Parathyroid adenoma (tissue), 2 donors: ENCODE measurements around the gene PYGB.

ENCODE experiments used
- H2AFZ ChIP-seq: fragments of 300-600 bp; sonication (generic); one replicate; pipeline ENCODE4 v1.7.0; 2017; ENCODE audit warnings: antibody characterized with exemption, mild to moderate bottlenecking
- H3K27ac ChIP-seq: fragments of 300-600 bp; sonication (generic); one replicate; pipeline ENCODE4 v1.7.0; 2017
- H3K27me3 ChIP-seq: fragments of 300-600 bp; sonication (generic); one replicate; pipeline ENCODE4 v1.7.0; 2017; ENCODE audit warnings: low read length; ENCODE audit not compliant: control insufficient read depth, insufficient read depth
- H3K36me3 ChIP-seq: fragments of 300-600 bp; sonication (generic); one replicate; pipeline ENCODE4 v1.7.0; 2017; ENCODE audit warnings: low read length; ENCODE audit not compliant: control insufficient read depth, insufficient read depth
- H3K4me1 ChIP-seq: fragments of 300-600 bp; sonication (generic); one replicate; pipeline ENCODE4 v1.7.0; 2017; ENCODE audit warnings: control low read depth
- H3K4me2 ChIP-seq: fragments of 300-600 bp; sonication (generic); one replicate; pipeline ENCODE4 v1.7.0; 2017; ENCODE audit warnings: low read length
- H3K4me3 ChIP-seq: fragments of 300-600 bp; sonication (generic); one replicate; pipeline ENCODE4 v1.7.0; 2017; ENCODE audit warnings: low read depth, low read length
- H3K79me2 ChIP-seq: fragments of 300-600 bp; sonication (generic); one replicate; pipeline ENCODE4 v1.7.0; 2017; ENCODE audit warnings: control low read depth
- H3K9ac ChIP-seq: fragments of 300-600 bp; sonication (generic); one replicate; pipeline ENCODE4 v1.7.0; 2017; ENCODE audit warnings: mild to moderate bottlenecking
- H3K9me3 ChIP-seq: fragments of 300-600 bp; sonication (generic); one replicate; pipeline ENCODE4 v1.7.0; 2017; ENCODE audit warnings: low read length; ENCODE audit not compliant: control insufficient read depth
- CTCF ChIP-seq: fragments of 300-600 bp; sonication (generic); IDR thresholded peaks from one replicate; pipeline ENCODE4 v1.7.0; 2017; ENCODE audit warnings: antibody characterized with exemption, mild to moderate bottlenecking
- donor health status: primary hyperparathyroidism.

Gene PYGB

GRCh38 chr20:25279403-25279802 is 31.5 kb downstream of the PYGB start:
- Histone ChIP-seq H3K9ac (peak overlapping the region; percentile 19), H3K9me3 (no peaks in the 10 kb centered on the region), H3K27me3 (no peaks in the 10 kb centered on the region), H2AFZ (peak overlapping the region; percentile 85), H3K4me1 (peaks cover 10% of the 10 kb centered on the region), H3K4me3 (no peak overlapping the region), H3K4me2 (no peak overlapping the region), H3K36me3 (no peaks in the 10 kb centered on the region), H3K79me2 (no peaks in the 10 kb centered on the region), H3K27ac (peak overlapping the region; percentile 93)
- no peak for TF ChIP-seq CTCF

GRCh38 chr20:25280051-25280573 is 32.2 kb downstream of the PYGB start:
- H3K36me3 ChIP-seq = no peaks in the 10 kb centered on the region
- no peak for TF ChIP-seq CTCF
- no peak overlapping the region for H3K9ac ChIP-seq
- H2AFZ ChIP-seq = peak overlapping the region; percentile 85
- H3K27ac ChIP-seq = peak overlapping the region; percentile 93
- H3K9me3 ChIP-seq = no peaks in the 10 kb centered on the region
- no peak overlapping the region for H3K4me2 ChIP-seq
- peaks cover 10% of the 10 kb centered on the region for H3K4me1 ChIP-seq
- no peaks in the 10 kb centered on the region for H3K27me3 ChIP-seq
- no peaks in the 10 kb centered on the region for H3K79me2 ChIP-seq
- no peak overlapping the region for H3K4me3 ChIP-seq

- no peak overlapping the region for H3K4me3 ChIP-seq
- H3K36me3 ChIP-seq = no peaks in the 10 kb centered on the region
- TF ChIP-seq CTCF = no peak
- peak overlapping the region; percentile 85 for H2AFZ ChIP-seq
- H3K4me1 ChIP-seq = peaks cover 10% of the 10 kb centered on the region
- H3K79me2 ChIP-seq = no peaks in the 10 kb centered on the region
- H3K4me2 ChIP-seq = no peak overlapping the region
- H3K27ac ChIP-seq = peak overlapping the region; percentile 93
- H3K27me3 ChIP-seq = no peaks in the 10 kb centered on the region
- H3K9ac ChIP-seq = no peak overlapping the region
- no peaks in the 10 kb centered on the region for H3K9me3 ChIP-seq
Observed at GRCh38 chr20:25280574-25281535, 33.0 kb downstream of the PYGB start.

GRCh38 chr20:25281541-25281991 is 33.7 kb downstream of the PYGB start:
- no peaks in the 10 kb centered on the region for H3K36me3 ChIP-seq
- no peaks in the 10 kb centered on the region for H3K79me2 ChIP-seq
- no peak overlapping the region for H3K9ac ChIP-seq
- no peak overlapping the region for H3K4me3 ChIP-seq
- no peaks in the 10 kb centered on the region for H3K27me3 ChIP-seq
- H3K4me1 ChIP-seq = peaks cover 10% of the 10 kb centered on the region
- H3K4me2 ChIP-seq = no peak overlapping the region
- no peak overlapping the region for H3K27ac ChIP-seq
- no peak for TF ChIP-seq CTCF
- H2AFZ ChIP-seq = no peak overlapping the region
- no peaks in the 10 kb centered on the region for H3K9me3 ChIP-seq
